Thoracic aorta (tissue), 2 donors: ENCODE measurements around the gene RAB3GAP2. TPM values are rescaled to one million over a fixed set of nuclear protein-coding genes. Genes with fewer than 3 reads are reported as not detected.
A peak's percentile ranks its signal among the peaks of the same experiment; 100 is the strongest.

Experiments
- ATAC-seq: fragments of 150-250 bp; one replicate; pipeline ENCODE4 v1.8.0; 2017; ENCODE audit warnings: low read depth; ENCODE audit not compliant: insufficient number of reproducible peaks, low FRiP score
- DNase-seq: peaks from one replicate; pipeline ENCODE4 v3.0.0-alpha.2; 2020; ENCODE audit warnings: low spot score
- H3K27ac ChIP-seq, 2 donors: fragments of 200-600 bp; sonication (generic); 1 replicate in 1 of 2; 2 replicates in 1 of 2; pipeline ENCODE4 v1.5.1; 2016; ENCODE audit warnings: mild to moderate bottlenecking in 2 of 2, moderate library complexity in 2 of 2
- H3K27me3 ChIP-seq: fragments of 200-600 bp; sonication (generic); replicated peaks from 2 replicates; pipeline ENCODE4 v1.6.0; 2016; ENCODE audit warnings: mild to moderate bottlenecking; ENCODE audit not compliant: insufficient read depth
- H3K36me3 ChIP-seq: fragments of 200-600 bp; sonication (generic); one replicate; pipeline ENCODE4 v1.5.1; 2016
- H3K4me1 ChIP-seq, 2 donors: fragments of 200-600 bp; sonication (generic); 1 replicate in 1 of 2; 2 replicates in 1 of 2; pipeline versions ENCODE4 v1.5.1 to v1.6.0; 2016; ENCODE audit warnings: low read depth in 2 of 2, mild to moderate bottlenecking in 1 of 2; ENCODE audit not compliant: control insufficient read depth in 1 of 2
- H3K4me3 ChIP-seq: fragments of 200-600 bp; sonication (generic); 2 replicates; pipeline ENCODE4 v1.5.1; 2016; ENCODE audit warnings: mild to moderate bottlenecking
- H3K9me3 ChIP-seq: fragments of 200-600 bp; sonication (generic); 2 replicates; pipeline ENCODE4 v1.5.1; 2016
- CTCF ChIP-seq: fragments of 200-600 bp; sonication (generic); IDR thresholded peaks from one replicate; pipeline ENCODE4 v1.5.1; 2019; ENCODE audit warnings: antibody characterized with exemption
- total RNA-seq, 2 donors: library from RNA; depleted of rRNA; stranded (reverse); fragments of >200 nt; gene quantifications; one replicate each; pipeline versions ENCODE4 v1.1.0 to v1.2.3, GENCODE V29; 2016

The RAB3GAP2 gene, protein sequence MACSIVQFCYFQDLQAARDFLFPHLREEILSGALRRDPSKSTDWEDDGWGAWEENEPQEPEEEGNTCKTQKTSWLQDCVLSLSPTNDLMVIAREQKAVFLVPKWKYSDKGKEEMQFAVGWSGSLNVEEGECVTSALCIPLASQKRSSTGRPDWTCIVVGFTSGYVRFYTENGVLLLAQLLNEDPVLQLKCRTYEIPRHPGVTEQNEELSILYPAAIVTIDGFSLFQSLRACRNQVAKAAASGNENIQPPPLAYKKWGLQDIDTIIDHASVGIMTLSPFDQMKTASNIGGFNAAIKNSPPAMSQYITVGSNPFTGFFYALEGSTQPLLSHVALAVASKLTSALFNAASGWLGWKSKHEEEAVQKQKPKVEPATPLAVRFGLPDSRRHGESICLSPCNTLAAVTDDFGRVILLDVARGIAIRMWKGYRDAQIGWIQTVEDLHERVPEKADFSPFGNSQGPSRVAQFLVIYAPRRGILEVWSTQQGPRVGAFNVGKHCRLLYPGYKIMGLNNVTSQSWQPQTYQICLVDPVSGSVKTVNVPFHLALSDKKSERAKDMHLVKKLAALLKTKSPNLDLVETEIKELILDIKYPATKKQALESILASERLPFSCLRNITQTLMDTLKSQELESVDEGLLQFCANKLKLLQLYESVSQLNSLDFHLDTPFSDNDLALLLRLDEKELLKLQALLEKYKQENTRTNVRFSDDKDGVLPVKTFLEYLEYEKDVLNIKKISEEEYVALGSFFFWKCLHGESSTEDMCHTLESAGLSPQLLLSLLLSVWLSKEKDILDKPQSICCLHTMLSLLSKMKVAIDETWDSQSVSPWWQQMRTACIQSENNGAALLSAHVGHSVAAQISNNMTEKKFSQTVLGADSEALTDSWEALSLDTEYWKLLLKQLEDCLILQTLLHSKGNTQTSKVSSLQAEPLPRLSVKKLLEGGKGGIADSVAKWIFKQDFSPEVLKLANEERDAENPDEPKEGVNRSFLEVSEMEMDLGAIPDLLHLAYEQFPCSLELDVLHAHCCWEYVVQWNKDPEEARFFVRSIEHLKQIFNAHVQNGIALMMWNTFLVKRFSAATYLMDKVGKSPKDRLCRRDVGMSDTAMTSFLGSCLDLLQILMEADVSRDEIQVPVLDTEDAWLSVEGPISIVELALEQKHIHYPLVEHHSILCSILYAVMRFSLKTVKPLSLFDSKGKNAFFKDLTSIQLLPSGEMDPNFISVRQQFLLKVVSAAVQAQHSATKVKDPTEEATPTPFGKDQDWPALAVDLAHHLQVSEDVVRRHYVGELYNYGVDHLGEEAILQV (N-terminal part only)
- total RNA-seq, result 10 to 100 TPM; 22.5 to 37.9 TPM

GRCh38 chr1:220272047-220272840, at the start of gene RAB3GAP2:
Gene RAB3GAP2, minus strand, starts transcription at chr1:220272453. Its CDS starts 116 bp downstream, at chr1:220272337.
- H3K27me3 ChIP-seq, result no peaks in the 10 kb centered on the region
- H3K4me1 ChIP-seq, result peaks cover 31 to 36% of the 10 kb centered on the region in 2 donors
- peak within 1 kb of the TSS; percentile 98 for H3K4me3 ChIP-seq
- H3K36me3 ChIP-seq, result no peaks in the 10 kb centered on the region
- ATAC-seq (peak; percentile 91), DNase-seq (peak; percentile 68)
- H3K27ac ChIP-seq, result peak within 1 kb of the TSS; percentile 74 to 79
- H3K9me3 ChIP-seq, result no peaks in the 10 kb centered on the region
- no peak for TF ChIP-seq CTCF

- Histone ChIP-seq H3K27ac (no peak overlapping the region), H3K4me3 (no peak overlapping the region), H3K36me3 (no peaks in the 10 kb centered on the region), H3K4me1 (no peaks in the 10 kb centered on the region), H3K9me3 (no peaks in the 10 kb centered on the region), H3K27me3 (no peaks in the 10 kb centered on the region)
- TF ChIP-seq CTCF, result no peak
- DNase-seq (no peak), ATAC-seq (no peak)
Observed at GRCh38 chr1:220321758-220322157, 49.5 kb upstream of the RAB3GAP2 start.

DNA sequence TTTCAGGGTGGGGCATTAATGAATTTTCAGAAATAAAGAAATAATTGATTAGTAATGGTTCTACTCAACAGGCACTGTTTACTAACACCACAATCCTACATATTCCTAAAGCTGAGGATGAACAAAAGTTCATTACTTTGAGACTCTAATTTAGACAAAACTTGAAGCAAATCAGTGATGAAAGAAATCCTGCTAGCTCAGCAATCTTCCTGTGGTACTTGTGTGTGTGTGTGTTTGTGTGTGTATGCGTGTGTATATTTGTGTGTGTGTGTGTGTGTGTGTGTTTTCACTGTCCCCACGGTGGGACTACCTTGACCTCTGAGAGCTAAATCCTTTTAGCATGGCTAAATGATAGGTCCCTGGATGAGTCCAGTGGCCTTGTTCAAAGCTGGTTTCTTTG, 48.5 kb upstream of the RAB3GAP2 start:
- Histone ChIP-seq H3K4me3 (no peak overlapping the region), H3K4me1 (no peaks in the 10 kb centered on the region), H3K9me3 (no peaks in the 10 kb centered on the region), H3K27ac (no peak overlapping the region), H3K36me3 (no peaks in the 10 kb centered on the region), H3K27me3 (no peaks in the 10 kb centered on the region)
- DNase-seq, result no peak
- no peak for ATAC-seq
- no peak for TF ChIP-seq CTCF

DNA sequence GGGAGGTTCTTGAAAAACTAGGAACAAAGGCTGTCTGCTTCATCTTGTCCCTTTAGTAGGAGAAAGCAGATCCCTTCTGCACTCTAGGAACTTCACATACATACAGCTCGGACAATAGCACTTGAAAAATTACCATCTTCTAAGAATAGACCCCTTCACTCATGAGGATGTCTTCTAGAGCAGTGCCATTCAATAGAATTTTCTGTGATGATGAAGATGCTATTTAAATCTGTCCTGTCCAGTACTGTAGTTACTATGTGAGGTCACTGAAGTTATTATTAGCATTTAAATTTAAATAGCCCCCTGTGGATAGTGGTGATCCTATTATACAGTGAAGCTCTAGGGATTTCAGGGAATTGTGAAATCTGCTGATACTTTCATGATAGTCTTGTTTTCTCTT, 46.4 kb upstream of the RAB3GAP2 start:
- Histone ChIP-seq H3K4me3 (no peak overlapping the region), H3K9me3 (no peaks in the 10 kb centered on the region)
- no peak for DNase-seq

More for the DNA sequence above, 46.4 kb upstream of the RAB3GAP2 start:
- Histone ChIP-seq H3K36me3 (no peaks in the 10 kb centered on the region), H3K27ac (no peak overlapping the region), H3K27me3 (no peaks in the 10 kb centered on the region), H3K4me1 (no peaks in the 10 kb centered on the region)
- ATAC-seq, result no peak
- TF ChIP-seq CTCF, result no peak
